ENCODE measurements around the gene DHCR7.

DNA sequence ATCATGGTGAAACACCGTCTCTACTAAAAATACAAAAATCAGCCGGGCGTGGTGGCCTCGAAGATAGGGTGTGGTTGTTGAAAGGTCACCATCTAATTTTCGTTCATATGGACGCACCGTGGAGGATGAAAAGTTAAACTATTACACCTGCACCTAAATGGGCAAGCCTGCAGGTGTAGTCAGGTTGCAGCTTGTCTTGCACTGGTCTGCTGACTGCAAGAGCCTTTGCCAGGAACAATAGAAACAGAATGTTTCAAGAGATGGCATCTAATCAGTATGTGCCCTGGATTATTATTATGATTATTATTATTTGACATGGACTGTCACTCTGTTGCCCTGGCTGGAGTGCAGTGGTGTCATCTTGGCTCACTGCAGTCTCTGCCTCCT lies 5.7 kb upstream of the DHCR7 start:
- no peak for TF ChIP-seq EZH2 (IDR thresholded peaks at IDR 0.05; ENCODE audit: borderline replicate concordance, low read depth, low read length, poor library complexity, severe bottlenecking)
- TF ChIP-seq, protein P1, sequence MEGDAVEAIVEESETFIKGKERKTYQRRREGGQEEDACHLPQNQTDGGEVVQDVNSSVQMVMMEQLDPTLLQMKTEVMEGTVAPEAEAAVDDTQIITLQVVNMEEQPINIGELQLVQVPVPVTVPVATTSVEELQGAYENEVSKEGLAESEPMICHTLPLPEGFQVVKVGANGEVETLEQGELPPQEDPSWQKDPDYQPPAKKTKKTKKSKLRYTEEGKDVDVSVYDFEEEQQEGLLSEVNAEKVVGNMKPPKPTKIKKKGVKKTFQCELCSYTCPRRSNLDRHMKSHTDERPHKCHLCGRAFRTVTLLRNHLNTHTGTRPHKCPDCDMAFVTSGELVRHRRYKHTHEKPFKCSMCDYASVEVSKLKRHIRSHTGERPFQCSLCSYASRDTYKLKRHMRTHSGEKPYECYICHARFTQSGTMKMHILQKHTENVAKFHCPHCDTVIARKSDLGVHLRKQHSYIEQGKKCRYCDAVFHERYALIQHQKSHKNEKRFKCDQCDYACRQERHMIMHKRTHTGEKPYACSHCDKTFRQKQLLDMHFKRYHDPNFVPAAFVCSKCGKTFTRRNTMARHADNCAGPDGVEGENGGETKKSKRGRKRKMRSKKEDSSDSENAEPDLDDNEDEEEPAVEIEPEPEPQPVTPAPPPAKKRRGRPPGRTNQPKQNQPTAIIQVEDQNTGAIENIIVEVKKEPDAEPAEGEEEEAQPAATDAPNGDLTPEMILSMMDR (conservative IDR thresholded peaks at IDR 0.05; ENCODE audit: low read depth, low read length): no peak
